HCT116 (cell line): ENCODE data around the gene GBP6. TPM values are rescaled to one million over a fixed set of nuclear protein-coding genes. Genes with fewer than 3 reads are reported as not detected.

Source experiments
- ATAC-seq: fragments of 200-7000 bp; cut with Tn5 transposase; 2 replicates; pipeline ENCODE4 v1.9.1; 2020; ENCODE audit warnings: mild to moderate bottlenecking, moderate library complexity
- BruUV-seq: library from RNA; stranded (reverse); fragments of 400-500 nt; replicated peaks from 2 replicates; lab custom pipeline; 2021; lab: Mats Ljungman, UMichigan
- CTCF ChIA-PET: fragments of 300-600 bp; sonication (Branson Sonifier 250); formaldehyde crosslinking; loops from one replicate; lab custom pipeline; 2021; ENCODE audit warnings: antibody characterized with exemption; lab: Charles Lee
- POLR2A ChIA-PET: fragments of 300-600, 350-600 bp; sonication (Branson Sonifier 250); formaldehyde crosslinking; loops from one replicate; lab custom pipeline; 2021; ENCODE audit warnings: antibody characterized with exemption; lab: Charles Lee
- RAD21 ChIA-PET, 2 experiments: fragments of 300-600 bp; sonication (Branson Sonifier 250); formaldehyde crosslinking; loops; one replicate each; lab custom pipeline; 2023; ENCODE audit warnings: low total read pairs in 2 of 2; ENCODE audit not compliant: uncharacterized antibody in 2 of 2, unreplicated experiment in 2 of 2, low non-redundant PET in 1 of 2; lab: Charles Lee
- DNase-seq: peaks from one replicate; pipeline ENCODE4 v3.0.0-alpha.2; 2010; ENCODE audit warnings: low read depth, low spot score
- H2AFZ ChIP-seq: fragments of 200-600 bp; shearing (Covaris generic), sonication (generic); 2 replicates; pipeline ENCODE4 v1.6.1; 2017; ENCODE audit warnings: low read depth, mixed run types, mixed read lengths, antibody characterized with exemption, low read length; ENCODE audit not compliant: poor library complexity, severe bottlenecking
- H3K27ac ChIP-seq: 2 replicates; pipeline ENCODE4 v1.5.1; 2012; ENCODE audit warnings: low read depth, low read length
- H3K27me3 ChIP-seq: fragments of 200-600 bp; sonication (generic); 2 replicates; pipeline ENCODE4 v1.6.1; 2016; ENCODE audit warnings: mixed run types, low read length, mixed read lengths; ENCODE audit not compliant: insufficient read depth
- H3K36me3 ChIP-seq, 2 experiments: fragments of 200-500 bp in 1 of 2; fragments of 200-600 bp in 1 of 2; sonication (Bioruptor generic) in 1 of 2; sonication (generic) in 1 of 2; 2 replicates each; pipeline versions ENCODE4 v1.5.1 to v1.6.1; 2014 to 2016; ENCODE audit warnings: low read length in 2 of 2, inconsistent platforms in 1 of 2, mixed read lengths in 1 of 2, mixed run types in 1 of 2; ENCODE audit not compliant: insufficient read depth in 2 of 2, control insufficient read depth in 1 of 2
- H3K4me1 ChIP-seq, 2 experiments: fragments of 200-600 bp in 1 of 2; sonication (generic) in 1 of 2; 2 replicates each; pipeline versions ENCODE4 v1.5.1 to v1.6.1; 2012 to 2017; ENCODE audit warnings: low read length in 2 of 2, inconsistent platforms in 1 of 2, mild to moderate bottlenecking in 1 of 2, mixed read lengths in 1 of 2, mixed run types in 1 of 2, moderate library complexity in 1 of 2; ENCODE audit not compliant: insufficient read depth in 2 of 2, control insufficient read depth in 1 of 2
- H3K4me2 ChIP-seq: fragments of 200-600 bp; sonication (generic); 2 replicates; pipeline ENCODE4 v1.6.1; 2017; ENCODE audit warnings: mixed run types, low read length, mixed read lengths
- H3K4me3 ChIP-seq, 2 experiments: fragments of 200-600 bp in 1 of 2; sonication (generic) in 1 of 2; replicated peaks in 1 of 2; 2 replicates each; pipeline ENCODE4 v1.5.1; 2011 to 2016; ENCODE audit warnings: low read length in 2 of 2, control low read depth in 1 of 2, low read depth in 1 of 2, mild to moderate bottlenecking in 1 of 2, mixed read lengths in 1 of 2, mixed run types in 1 of 2
- H3K79me2 ChIP-seq: fragments of 200-600 bp; sonication (generic); 2 replicates; pipeline ENCODE4 v1.6.1; 2017; ENCODE audit warnings: mild to moderate bottlenecking, mixed run types, low read length, moderate library complexity, mixed read lengths; ENCODE audit not compliant: insufficient read depth
- H3K9ac ChIP-seq: fragments of 200-600 bp; sonication (generic); 2 replicates; pipeline ENCODE4 v1.6.1; 2016; ENCODE audit warnings: low read length, mixed read lengths
- H3K9me2 ChIP-seq: fragments of 200-600 bp; sonication (generic), shearing (Covaris generic); 2 replicates; pipeline ENCODE4 v1.6.1; 2017; ENCODE audit warnings: mixed run types, mild to moderate bottlenecking, moderate library complexity; ENCODE audit not compliant: insufficient read depth
- H3K9me3 ChIP-seq, 2 experiments: fragments of 200-500 bp in 1 of 2; fragments of 200-600 bp in 1 of 2; sonication (Bioruptor generic) in 1 of 2; sonication (generic) in 1 of 2; 2 replicates each; pipeline ENCODE4 v1.6.1; 2014 to 2017; ENCODE audit warnings: low read length in 2 of 2, mixed read lengths in 2 of 2, inconsistent platforms in 1 of 2, low read depth in 1 of 2, mild to moderate bottlenecking in 1 of 2, mixed run types in 1 of 2, moderate library complexity in 1 of 2; ENCODE audit not compliant: control insufficient read depth in 1 of 2, insufficient read depth in 1 of 2
- H4K20me1 ChIP-seq: fragments of 200-600 bp; sonication (generic), shearing (Covaris generic); 2 replicates; pipeline ENCODE4 v1.6.1; 2017; ENCODE audit warnings: mixed run types, mild to moderate bottlenecking, moderate library complexity; ENCODE audit not compliant: insufficient read depth
- ATF3 ChIP-seq: IDR thresholded peaks from 2 replicates; pipeline ENCODE4 v1.6.1; 2012
- CEBPB ChIP-seq: IDR thresholded peaks from 2 replicates; pipeline ENCODE4 v1.6.1; 2012; ENCODE audit warnings: low read depth
- CTCF ChIP-seq, 3 experiments: fragments of 200-600 bp in 1 of 3; sonication (generic) in 1 of 3; IDR thresholded peaks in 2 of 3; conservative IDR thresholded peaks in 1 of 3; 2 replicates each; pipeline ENCODE4 v1.5.1; 2012 to 2017; ENCODE audit warnings: low read depth in 2 of 3, low read length in 2 of 3, antibody characterized with exemption in 1 of 3, borderline replicate concordance in 1 of 3, control low read depth in 1 of 3, mild to moderate bottlenecking in 1 of 3, mixed read lengths in 1 of 3, mixed run types in 1 of 3, moderate library complexity in 1 of 3; ENCODE audit not compliant: insufficient read depth in 1 of 3
- MAX ChIP-seq: IDR thresholded peaks from 2 replicates; pipeline ENCODE4 v1.6.1; 2012
- POLR2A ChIP-seq: IDR thresholded peaks from 2 replicates; pipeline ENCODE4 v1.7.0; 2011; ENCODE audit warnings: borderline replicate concordance; ENCODE audit not compliant: insufficient read depth, insufficient read length; ENCODE audit errors: extremely low read depth
- POLR2AphosphoS5 ChIP-seq: IDR thresholded peaks from 2 replicates; pipeline ENCODE4 v1.6.1; 2011; ENCODE audit warnings: mild to moderate bottlenecking, low read depth, low read length, moderate library complexity
- TCF7L2 ChIP-seq: IDR thresholded peaks from 2 replicates; pipeline ENCODE4 v1.7.0; 2011; ENCODE audit warnings: borderline replicate concordance, inconsistent platforms; ENCODE audit not compliant: insufficient read depth, insufficient read length; ENCODE audit errors: extremely low read depth
- ZNF274 ChIP-seq: fragments of 200-500 bp; sonication (Bioruptor generic); IDR thresholded peaks from 2 replicates; pipeline ENCODE4 v1.6.1; 2014; ENCODE audit warnings: mild to moderate bottlenecking, low read depth, low read length, inconsistent platforms
- intact Hi-C: fragments of 100-400 bp; cut with micrococcal nuclease; formaldehyde crosslinking; loops from 2 replicates; pipeline ENCODE4 v1.10.0; 2022
- total RNA-seq: library from RNA; stranded (reverse); gene quantifications from one replicate; pipeline ENCODE4 v1.2.1, GENCODE V29; 2021; ENCODE audit not compliant: unreplicated experiment

Gene GBP6
- total RNA-seq, 1 experiment from 2014 or later, result not detected

GRCh38 chr1:89360716-89361115 lies 3.1 kb upstream of the GBP6 start:
- CTCF ChIA-PET, result interaction anchor here (3.0 kb wide), 1 partner anchor 276 kb away, joined by 46 read pairs; no protein-coding TSS in a partner anchor

More at GRCh38 chr1:89360716-89361115, 3.1 kb upstream of the GBP6 start:
- Histone ChIP-seq H3K9me3 (no peaks in the 10 kb centered on the region), H3K36me3 (no peaks in the 10 kb centered on the region), H3K79me2 (no peaks in the 10 kb centered on the region), H3K9ac (no peak overlapping the region), H2AFZ (no peak overlapping the region), H3K4me1 (no peaks in the 10 kb centered on the region), H3K9me2 (no peaks in the 10 kb centered on the region), H3K27ac (no peak overlapping the region), H3K27me3 (no peaks in the 10 kb centered on the region), H4K20me1 (no peaks in the 10 kb centered on the region), H3K4me2 (no peak overlapping the region), H3K4me3 (no peak overlapping the region)
- BruUV-seq, result no TSS peak
- ChIA-PET POLR2A (no interaction called here), RAD21 (no interaction called here)
- TF ChIP-seq CTCF (IDR thresholded peaks at IDR 0.05 in 2 of 3, conservative IDR thresholded peaks at IDR 0.05 in 1 of 3; ENCODE audit: borderline replicate concordance in 1 of 3, insufficient read depth in 1 of 3, low read depth in 2 of 3, low read length in 2 of 3), result no peak
- TF ChIP-seq POLR2AphosphoS5, result no peak
- no peak for TF ChIP-seq CEBPB
- no peak for TF ChIP-seq TCF7L2
- no peak for TF ChIP-seq ATF3
- no peak for TF ChIP-seq ZNF274
- no peak for TF ChIP-seq MAX
- no peak for TF ChIP-seq POLR2A
- ATAC-seq (no peak), DNase-seq (no peak)
- intact Hi-C loops, result no loop called here
